Neural cell (in vitro differentiated cells): ENCODE results near the gene TMPRSS6. TPM values are rescaled to one million over a fixed set of nuclear protein-coding genes. Genes with fewer than 3 reads are reported as not detected.

Experiments
- H2AFZ ChIP-seq: fragments of 200-600, 300-800 bp; sonication (generic), shearing (Covaris generic); 2 replicates; pipeline ENCODE4 v1.6.0; 2014; ENCODE audit warnings: low read depth, mild to moderate bottlenecking, antibody characterized with exemption, low read length, moderate library complexity
- H3F3A ChIP-seq: fragments of 200-600 bp; shearing (Covaris generic); 2 replicates; pipeline ENCODE4 v1.6.1; 2016; ENCODE audit warnings: mild to moderate bottlenecking, moderate library complexity, mixed read lengths, antibody characterized with exemption, low read length; ENCODE audit not compliant: insufficient read depth, poor library complexity, severe bottlenecking
- H3K27ac ChIP-seq: fragments of 200-600, 300-800 bp; sonication (generic), shearing (Covaris generic); 2 replicates; pipeline ENCODE4 v1.5.1; 2014; ENCODE audit warnings: mild to moderate bottlenecking, low read length, moderate library complexity
- H3K27me3 ChIP-seq: fragments of 300-800, 200-600 bp; sonication (generic), shearing (Covaris generic); 2 replicates; pipeline ENCODE4 v1.6.0; 2014; ENCODE audit warnings: mild to moderate bottlenecking, low read depth, low read length, moderate library complexity; ENCODE audit not compliant: insufficient read depth
- H3K36me3 ChIP-seq: fragments of 300-800, 200-600 bp; sonication (generic), shearing (Covaris generic); 2 replicates; pipeline ENCODE4 v1.5.1; 2014; ENCODE audit warnings: mild to moderate bottlenecking, antibody characterized with exemption, low read length, moderate library complexity; ENCODE audit not compliant: insufficient read depth
- H3K4me2 ChIP-seq: fragments of 300-800, 200-600 bp; sonication (generic), shearing (Covaris generic); 2 replicates; pipeline ENCODE4 v1.6.0; 2014; ENCODE audit warnings: mild to moderate bottlenecking, low read length
- H3K4me3 ChIP-seq: fragments of 300-800, 200-600 bp; sonication (generic), shearing (Covaris generic); 2 replicates; pipeline ENCODE4 v1.5.1; 2014; ENCODE audit warnings: mild to moderate bottlenecking, low read length, moderate library complexity
- H3K79me2 ChIP-seq: fragments of 200-600 bp; shearing (Covaris generic); replicated peaks from 2 replicates; pipeline ENCODE4 v1.6.0; 2014; ENCODE audit warnings: mild to moderate bottlenecking, low read length, moderate library complexity; ENCODE audit not compliant: insufficient read depth
- H3K9ac ChIP-seq: fragments of 300-800, 200-600 bp; sonication (generic), shearing (Covaris generic); 2 replicates; pipeline ENCODE4 v1.6.1; 2016; ENCODE audit warnings: mild to moderate bottlenecking, low read length, mixed read lengths
- H3K9me2 ChIP-seq: fragments of 200-600 bp; shearing (Covaris generic); 2 replicates; pipeline ENCODE4 v1.6.1; 2016; ENCODE audit warnings: mild to moderate bottlenecking, low read length, mixed read lengths; ENCODE audit not compliant: insufficient read depth
- H3K9me3 ChIP-seq: fragments of 200-600, 300-800 bp; sonication (generic), shearing (Covaris generic); 2 replicates; pipeline ENCODE4 v1.6.1; 2016; ENCODE audit warnings: mild to moderate bottlenecking, mixed run types, low read length, moderate library complexity, mixed read lengths
- H4K20me1 ChIP-seq: fragments of 200-600 bp; shearing (Covaris generic); 2 replicates; pipeline ENCODE4 v1.6.1; 2016; ENCODE audit warnings: mild to moderate bottlenecking, mixed run types; ENCODE audit not compliant: insufficient read depth
- EP300 ChIP-seq: fragments of 450-650 bp; conservative IDR thresholded peaks from 2 replicates; pipeline ENCODE4 v1.6.1; 2014; ENCODE audit warnings: antibody characterized with exemption, mild to moderate bottlenecking, moderate library complexity; ENCODE audit not compliant: poor library complexity, severe bottlenecking
- EZH2 ChIP-seq: fragments of 200-600, 300-800 bp; shearing (Covaris generic), sonication (generic); IDR thresholded peaks from 2 replicates; pipeline ENCODE4 v1.6.1; 2014; ENCODE audit warnings: antibody characterized with exemption, low read length, borderline replicate concordance, mild to moderate bottlenecking; ENCODE audit not compliant: insufficient read depth, poor library complexity, severe bottlenecking
- MXI1 ChIP-seq: fragments of 450-650 bp; conservative IDR thresholded peaks from 2 replicates; pipeline ENCODE4 v1.6.1; 2014; ENCODE audit warnings: antibody characterized with exemption, mild to moderate bottlenecking; ENCODE audit not compliant: poor library complexity, severe bottlenecking
- POLR2AphosphoS5 ChIP-seq: IDR thresholded peaks from 2 replicates; pipeline ENCODE4 v1.6.1; 2012
- RAD21 ChIP-seq: fragments of 450-650 bp; conservative IDR thresholded peaks from 2 replicates; pipeline ENCODE4 v1.6.1; 2014; ENCODE audit warnings: antibody characterized with exemption, mild to moderate bottlenecking, moderate library complexity
- SMC3 ChIP-seq: fragments of 450-650 bp; conservative IDR thresholded peaks from 2 replicates; pipeline ENCODE4 v1.6.1; 2014; ENCODE audit warnings: antibody characterized with exemption, mild to moderate bottlenecking, moderate library complexity; ENCODE audit not compliant: poor library complexity
- TAF1 ChIP-seq: IDR thresholded peaks from 2 replicates; pipeline ENCODE4 v1.6.1; 2012; ENCODE audit warnings: low read depth
- polyA plus RNA-seq: library from polyadenylated mRNA; depleted of rRNA; stranded (reverse); fragments of >200 nt; gene quantifications from 2 replicates; pipeline ENCODE4 v1.2.3, GENCODE V29; 2014
- TF ChIP-seq, protein P1 (sequence below): IDR thresholded peaks from 2 replicates; pipeline ENCODE4 v1.6.1; 2012; ENCODE audit warnings: borderline replicate concordance
- TF ChIP-seq, protein P2 (sequence below): fragments of 450-650 bp; IDR thresholded peaks from 2 replicates; pipeline ENCODE4 v1.5.1; 2014; ENCODE audit warnings: antibody characterized with exemption, mild to moderate bottlenecking, moderate library complexity; ENCODE audit not compliant: poor library complexity, severe bottlenecking

Gene TMPRSS6
- polyA plus RNA-seq, 1 donor from 2014 or later, result not detected

DNA sequence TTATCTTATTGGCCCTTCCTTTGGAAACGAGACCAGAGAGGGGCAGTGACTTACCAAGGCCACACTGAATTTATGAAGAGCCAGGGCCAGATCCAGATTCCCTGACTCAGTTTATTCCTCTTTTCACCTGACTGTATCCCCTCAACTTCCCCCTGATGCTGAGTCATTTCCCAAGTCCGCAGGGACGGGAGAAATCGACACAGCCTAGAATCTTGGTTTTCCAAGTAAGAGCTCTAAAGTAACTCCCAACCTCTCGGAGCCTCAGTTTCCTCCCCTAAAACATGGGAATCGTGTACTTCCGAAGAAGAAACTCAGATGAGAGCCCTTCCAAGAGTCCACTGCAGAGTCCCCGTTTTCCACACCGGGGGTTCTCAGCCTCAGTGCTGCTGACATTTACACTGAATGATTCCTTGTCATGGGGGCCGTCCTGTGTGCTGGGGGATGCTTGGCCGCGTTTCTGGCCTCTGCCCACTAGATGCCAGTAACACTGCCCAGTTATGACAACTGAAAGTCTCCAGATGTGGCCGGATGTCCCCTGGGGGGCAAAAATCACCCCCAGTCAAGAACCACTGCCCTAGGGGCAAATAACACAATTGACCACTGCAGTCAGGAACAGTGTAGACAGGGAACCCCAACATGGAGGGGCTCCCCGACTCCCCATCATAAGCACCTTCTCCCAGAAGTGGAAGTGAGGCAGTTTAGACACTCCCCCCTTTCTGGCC lies 78.8 kb downstream of the TMPRSS6 start:
- Histone ChIP-seq H3K4me2 (no peak overlapping the region), H3K9me3 (no peaks in the 10 kb centered on the region), H3K9ac (no peak overlapping the region), H3K36me3 (no peaks in the 10 kb centered on the region), H3K4me3 (no peak overlapping the region), H3F3A (no peaks in the 10 kb centered on the region), H3K9me2 (no peaks in the 10 kb centered on the region), H2AFZ (no peak overlapping the region), H3K79me2 (no peaks in the 10 kb centered on the region), H4K20me1 (no peaks in the 10 kb centered on the region), H3K27me3 (no peaks in the 10 kb centered on the region), H3K27ac (no peak overlapping the region)
- TF ChIP-seq, protein P1, sequence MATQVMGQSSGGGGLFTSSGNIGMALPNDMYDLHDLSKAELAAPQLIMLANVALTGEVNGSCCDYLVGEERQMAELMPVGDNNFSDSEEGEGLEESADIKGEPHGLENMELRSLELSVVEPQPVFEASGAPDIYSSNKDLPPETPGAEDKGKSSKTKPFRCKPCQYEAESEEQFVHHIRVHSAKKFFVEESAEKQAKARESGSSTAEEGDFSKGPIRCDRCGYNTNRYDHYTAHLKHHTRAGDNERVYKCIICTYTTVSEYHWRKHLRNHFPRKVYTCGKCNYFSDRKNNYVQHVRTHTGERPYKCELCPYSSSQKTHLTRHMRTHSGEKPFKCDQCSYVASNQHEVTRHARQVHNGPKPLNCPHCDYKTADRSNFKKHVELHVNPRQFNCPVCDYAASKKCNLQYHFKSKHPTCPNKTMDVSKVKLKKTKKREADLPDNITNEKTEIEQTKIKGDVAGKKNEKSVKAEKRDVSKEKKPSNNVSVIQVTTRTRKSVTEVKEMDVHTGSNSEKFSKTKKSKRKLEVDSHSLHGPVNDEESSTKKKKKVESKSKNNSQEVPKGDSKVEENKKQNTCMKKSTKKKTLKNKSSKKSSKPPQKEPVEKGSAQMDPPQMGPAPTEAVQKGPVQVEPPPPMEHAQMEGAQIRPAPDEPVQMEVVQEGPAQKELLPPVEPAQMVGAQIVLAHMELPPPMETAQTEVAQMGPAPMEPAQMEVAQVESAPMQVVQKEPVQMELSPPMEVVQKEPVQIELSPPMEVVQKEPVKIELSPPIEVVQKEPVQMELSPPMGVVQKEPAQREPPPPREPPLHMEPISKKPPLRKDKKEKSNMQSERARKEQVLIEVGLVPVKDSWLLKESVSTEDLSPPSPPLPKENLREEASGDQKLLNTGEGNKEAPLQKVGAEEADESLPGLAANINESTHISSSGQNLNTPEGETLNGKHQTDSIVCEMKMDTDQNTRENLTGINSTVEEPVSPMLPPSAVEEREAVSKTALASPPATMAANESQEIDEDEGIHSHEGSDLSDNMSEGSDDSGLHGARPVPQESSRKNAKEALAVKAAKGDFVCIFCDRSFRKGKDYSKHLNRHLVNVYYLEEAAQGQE, result no peak
- TF ChIP-seq, protein P2, sequence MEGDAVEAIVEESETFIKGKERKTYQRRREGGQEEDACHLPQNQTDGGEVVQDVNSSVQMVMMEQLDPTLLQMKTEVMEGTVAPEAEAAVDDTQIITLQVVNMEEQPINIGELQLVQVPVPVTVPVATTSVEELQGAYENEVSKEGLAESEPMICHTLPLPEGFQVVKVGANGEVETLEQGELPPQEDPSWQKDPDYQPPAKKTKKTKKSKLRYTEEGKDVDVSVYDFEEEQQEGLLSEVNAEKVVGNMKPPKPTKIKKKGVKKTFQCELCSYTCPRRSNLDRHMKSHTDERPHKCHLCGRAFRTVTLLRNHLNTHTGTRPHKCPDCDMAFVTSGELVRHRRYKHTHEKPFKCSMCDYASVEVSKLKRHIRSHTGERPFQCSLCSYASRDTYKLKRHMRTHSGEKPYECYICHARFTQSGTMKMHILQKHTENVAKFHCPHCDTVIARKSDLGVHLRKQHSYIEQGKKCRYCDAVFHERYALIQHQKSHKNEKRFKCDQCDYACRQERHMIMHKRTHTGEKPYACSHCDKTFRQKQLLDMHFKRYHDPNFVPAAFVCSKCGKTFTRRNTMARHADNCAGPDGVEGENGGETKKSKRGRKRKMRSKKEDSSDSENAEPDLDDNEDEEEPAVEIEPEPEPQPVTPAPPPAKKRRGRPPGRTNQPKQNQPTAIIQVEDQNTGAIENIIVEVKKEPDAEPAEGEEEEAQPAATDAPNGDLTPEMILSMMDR, result no peak
- no peak for TF ChIP-seq POLR2AphosphoS5
- no peak for TF ChIP-seq EZH2
- TF ChIP-seq EP300, result no peak
- no peak for TF ChIP-seq TAF1
- TF ChIP-seq SMC3, result no peak
- TF ChIP-seq MXI1, result no peak
- TF ChIP-seq RAD21, result no peak

DNA sequence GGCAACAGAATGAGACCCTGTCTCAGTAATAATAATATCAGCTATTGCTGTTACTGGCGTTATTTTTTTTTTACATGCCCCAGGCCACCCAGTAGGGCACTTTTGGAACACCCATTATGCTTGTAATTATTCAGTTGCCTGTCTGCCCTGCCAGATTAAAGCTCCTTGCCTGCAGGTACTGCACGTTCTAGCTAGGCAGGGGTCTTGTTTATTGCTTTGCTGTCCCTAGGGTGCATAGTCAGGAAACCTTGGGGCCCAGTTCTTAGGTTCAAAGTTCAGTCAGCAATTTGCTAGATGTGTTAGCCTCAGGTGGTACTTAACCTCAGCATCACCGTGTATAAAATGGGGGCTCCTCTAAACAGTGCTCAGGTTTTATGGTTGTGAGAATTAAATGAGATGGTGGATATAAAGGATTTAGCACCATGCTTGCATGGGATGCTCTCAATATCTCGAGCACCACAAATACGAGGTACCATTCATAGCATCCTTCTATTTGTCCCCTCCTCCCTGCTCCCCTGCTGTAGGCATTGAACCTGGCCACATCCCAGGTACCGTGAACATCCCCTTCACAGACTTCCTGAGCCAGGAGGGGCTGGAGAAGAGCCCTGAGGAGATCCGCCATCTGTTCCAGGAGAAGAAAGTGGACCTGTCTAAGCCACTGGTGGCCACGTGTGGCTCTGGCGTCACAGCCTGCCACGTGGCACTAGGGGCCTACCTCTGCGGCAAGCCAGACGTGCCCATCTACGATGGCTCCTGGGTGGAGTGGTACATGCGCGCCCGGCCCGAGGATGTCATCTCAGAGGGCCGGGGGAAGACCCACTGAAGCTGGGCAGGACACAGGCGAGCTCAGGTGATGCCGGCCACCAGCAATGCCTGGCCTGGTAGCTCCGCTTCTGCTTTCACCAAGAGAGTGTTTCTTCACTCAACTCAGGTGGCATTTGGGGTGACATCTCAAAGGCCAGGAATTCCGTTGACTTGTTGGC lies 80.5 kb downstream of the TMPRSS6 start:
- H3K36me3 ChIP-seq, result no peaks in the 10 kb centered on the region
- H3K79me2 ChIP-seq, result no peaks in the 10 kb centered on the region

More for the DNA sequence above, 80.5 kb downstream of the TMPRSS6 start:
- H2AFZ ChIP-seq, result no peak overlapping the region
- TF ChIP-seq MXI1, result no peak
- TF ChIP-seq, protein P2, result no peak
- no peak for TF ChIP-seq EZH2
- no peak for TF ChIP-seq POLR2AphosphoS5
- TF ChIP-seq SMC3, result no peak
- TF ChIP-seq TAF1, result no peak
- TF ChIP-seq EP300, result no peak
- no peak for TF ChIP-seq RAD21
- TF ChIP-seq, protein P1, result no peak
- H3K9me3 ChIP-seq, result no peaks in the 10 kb centered on the region
- no peaks in the 10 kb centered on the region for H3K27me3 ChIP-seq
- H3K4me2 ChIP-seq, result no peak overlapping the region
- H3K9ac ChIP-seq, result no peak overlapping the region
- H3F3A ChIP-seq, result no peaks in the 10 kb centered on the region
- H3K4me3 ChIP-seq, result no peak overlapping the region
- no peaks in the 10 kb centered on the region for H3K9me2 ChIP-seq
- no peaks in the 10 kb centered on the region for H4K20me1 ChIP-seq
- H3K27ac ChIP-seq, result no peak overlapping the region
